Vagina (tissue), 2 donors: ENCODE results near the gene CFI.

Experiments
- POLR2A ChIP-seq, 2 donors: fragments of 450-650 bp; IDR thresholded peaks; one replicate each; pipeline ENCODE4 v1.6.1; 2017; ENCODE audit warnings: antibody characterized with exemption in 2 of 2, mild to moderate bottlenecking in 2 of 2, moderate library complexity in 2 of 2
- TF ChIP-seq, protein P1 (sequence below), 3 experiments: fragments of 450-650 bp in 2 of 3; fragments of 200-600 bp in 1 of 3; sonication (generic) in 1 of 3; IDR thresholded peaks; one replicate each; pipeline ENCODE4 v1.5.1; 2017 to 2019; ENCODE audit warnings: antibody characterized with exemption in 3 of 3, mild to moderate bottlenecking in 2 of 3, moderate library complexity in 2 of 3

DNA sequence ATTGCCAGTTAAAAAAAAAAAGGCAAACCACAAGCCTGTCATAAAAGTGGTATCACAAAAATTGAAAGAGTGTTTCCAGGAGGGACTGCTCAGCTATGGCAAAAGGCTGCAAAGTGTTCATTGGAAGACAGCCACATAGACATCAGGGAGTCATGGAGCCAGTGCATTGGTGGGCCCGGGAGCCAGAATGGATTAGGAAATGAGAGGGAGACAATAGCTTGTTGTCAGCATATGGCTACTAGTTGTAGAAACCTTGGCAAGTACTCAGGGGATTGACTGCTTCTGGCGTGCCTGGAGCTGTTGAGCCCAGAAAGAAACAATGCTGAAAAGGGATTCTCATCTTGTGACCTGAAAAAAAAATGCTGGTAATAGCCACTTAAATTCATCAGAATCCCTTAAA, 18.8 kb upstream of the CFI start:
- TF ChIP-seq, protein P1, sequence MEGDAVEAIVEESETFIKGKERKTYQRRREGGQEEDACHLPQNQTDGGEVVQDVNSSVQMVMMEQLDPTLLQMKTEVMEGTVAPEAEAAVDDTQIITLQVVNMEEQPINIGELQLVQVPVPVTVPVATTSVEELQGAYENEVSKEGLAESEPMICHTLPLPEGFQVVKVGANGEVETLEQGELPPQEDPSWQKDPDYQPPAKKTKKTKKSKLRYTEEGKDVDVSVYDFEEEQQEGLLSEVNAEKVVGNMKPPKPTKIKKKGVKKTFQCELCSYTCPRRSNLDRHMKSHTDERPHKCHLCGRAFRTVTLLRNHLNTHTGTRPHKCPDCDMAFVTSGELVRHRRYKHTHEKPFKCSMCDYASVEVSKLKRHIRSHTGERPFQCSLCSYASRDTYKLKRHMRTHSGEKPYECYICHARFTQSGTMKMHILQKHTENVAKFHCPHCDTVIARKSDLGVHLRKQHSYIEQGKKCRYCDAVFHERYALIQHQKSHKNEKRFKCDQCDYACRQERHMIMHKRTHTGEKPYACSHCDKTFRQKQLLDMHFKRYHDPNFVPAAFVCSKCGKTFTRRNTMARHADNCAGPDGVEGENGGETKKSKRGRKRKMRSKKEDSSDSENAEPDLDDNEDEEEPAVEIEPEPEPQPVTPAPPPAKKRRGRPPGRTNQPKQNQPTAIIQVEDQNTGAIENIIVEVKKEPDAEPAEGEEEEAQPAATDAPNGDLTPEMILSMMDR (IDR thresholded peaks at IDR 0.05), result no peak
- no peak for TF ChIP-seq POLR2A (IDR thresholded peaks at IDR 0.05)
